HFF-Myc (cell line): ENCODE results near the gene SERPINA3.

Experiments used
- DNase-seq: peaks from one replicate; pipeline ENCODE4 v3.0.0-alpha.2; 2011; ENCODE audit warnings: low read depth; ENCODE audit errors: extremely low read depth
- H3K4me3 ChIP-seq: replicated peaks from 2 replicates; pipeline ENCODE4 v1.5.1; 2011; ENCODE audit warnings: low read depth, mild to moderate bottlenecking, control low read depth, low read length
- TF ChIP-seq, protein P1 (sequence below): IDR thresholded peaks from 2 replicates; pipeline ENCODE4 v1.5.1; 2012; ENCODE audit warnings: mild to moderate bottlenecking, low read depth, low read length, control low read depth; ENCODE audit errors: missing control alignments

The SERPINA3 gene

DNA sequence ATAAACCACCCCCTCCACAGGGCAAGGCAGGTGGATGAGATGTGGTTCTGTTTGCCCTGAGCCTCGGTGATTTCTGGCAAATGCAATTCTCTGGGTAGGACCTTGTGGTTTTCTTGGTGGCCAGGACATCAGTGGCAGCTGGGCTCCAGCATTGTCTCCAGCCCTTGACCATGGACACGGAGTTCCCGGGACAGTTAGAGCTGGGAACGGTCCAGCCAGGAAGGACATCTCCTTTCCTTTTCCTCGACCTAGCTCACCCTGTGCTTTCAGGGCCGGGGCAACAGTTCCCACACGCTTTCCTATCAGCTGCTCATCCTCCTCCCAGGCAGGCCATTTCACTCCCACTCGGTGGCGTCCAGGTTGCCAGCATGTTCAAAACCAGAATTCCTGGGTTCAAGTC is 41.8 kb upstream of the SERPINA3 start:
- no peak overlapping the region for H3K4me3 ChIP-seq
- no peak for DNase-seq
- TF ChIP-seq, protein P1, sequence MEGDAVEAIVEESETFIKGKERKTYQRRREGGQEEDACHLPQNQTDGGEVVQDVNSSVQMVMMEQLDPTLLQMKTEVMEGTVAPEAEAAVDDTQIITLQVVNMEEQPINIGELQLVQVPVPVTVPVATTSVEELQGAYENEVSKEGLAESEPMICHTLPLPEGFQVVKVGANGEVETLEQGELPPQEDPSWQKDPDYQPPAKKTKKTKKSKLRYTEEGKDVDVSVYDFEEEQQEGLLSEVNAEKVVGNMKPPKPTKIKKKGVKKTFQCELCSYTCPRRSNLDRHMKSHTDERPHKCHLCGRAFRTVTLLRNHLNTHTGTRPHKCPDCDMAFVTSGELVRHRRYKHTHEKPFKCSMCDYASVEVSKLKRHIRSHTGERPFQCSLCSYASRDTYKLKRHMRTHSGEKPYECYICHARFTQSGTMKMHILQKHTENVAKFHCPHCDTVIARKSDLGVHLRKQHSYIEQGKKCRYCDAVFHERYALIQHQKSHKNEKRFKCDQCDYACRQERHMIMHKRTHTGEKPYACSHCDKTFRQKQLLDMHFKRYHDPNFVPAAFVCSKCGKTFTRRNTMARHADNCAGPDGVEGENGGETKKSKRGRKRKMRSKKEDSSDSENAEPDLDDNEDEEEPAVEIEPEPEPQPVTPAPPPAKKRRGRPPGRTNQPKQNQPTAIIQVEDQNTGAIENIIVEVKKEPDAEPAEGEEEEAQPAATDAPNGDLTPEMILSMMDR: no peak

DNA sequence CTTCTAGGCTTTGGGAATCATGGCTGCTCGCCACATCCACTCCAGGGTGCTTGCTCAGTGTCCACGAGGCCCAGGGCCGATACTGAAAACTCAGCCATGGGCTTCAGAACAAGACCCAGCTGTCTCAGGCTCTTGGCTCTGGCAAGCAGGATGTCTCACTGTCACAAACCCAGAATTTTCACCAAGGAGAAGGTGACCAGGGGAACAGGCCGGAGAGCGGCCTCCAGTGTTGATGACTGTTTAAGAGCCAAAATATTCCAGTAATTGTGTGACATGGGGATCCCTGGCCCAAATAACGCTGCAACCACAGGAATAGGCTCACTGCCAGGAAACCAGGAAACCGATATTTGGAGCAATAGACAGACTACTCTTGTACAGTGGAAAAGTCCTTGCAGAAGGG is 40.8 kb upstream of the SERPINA3 start:
- TF ChIP-seq, protein P1: no peak
- no peak overlapping the region for H3K4me3 ChIP-seq
- no peak for DNase-seq

DNA sequence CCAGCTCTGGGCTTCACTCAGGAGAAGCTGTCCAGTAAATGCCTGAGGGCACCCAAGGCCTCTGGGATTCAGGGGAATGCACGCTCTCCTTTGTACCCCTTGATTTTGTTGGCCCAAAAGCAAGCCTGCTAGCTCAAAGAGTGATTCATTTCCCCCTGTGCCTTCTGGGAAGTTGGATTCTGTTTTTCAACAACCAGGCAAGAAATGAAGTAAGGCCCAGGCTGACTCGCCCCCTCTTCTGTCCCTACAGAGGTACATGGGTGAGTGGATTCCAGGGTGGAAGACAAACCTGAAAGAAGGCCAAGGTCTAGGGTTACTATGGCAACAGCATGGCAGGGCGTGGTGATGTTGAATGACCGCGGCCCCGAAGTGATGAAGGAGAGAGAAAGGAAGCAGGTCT is 40.2 kb upstream of the SERPINA3 start:
- DNase-seq: no peak
- TF ChIP-seq, protein P1: no peak

DNA sequence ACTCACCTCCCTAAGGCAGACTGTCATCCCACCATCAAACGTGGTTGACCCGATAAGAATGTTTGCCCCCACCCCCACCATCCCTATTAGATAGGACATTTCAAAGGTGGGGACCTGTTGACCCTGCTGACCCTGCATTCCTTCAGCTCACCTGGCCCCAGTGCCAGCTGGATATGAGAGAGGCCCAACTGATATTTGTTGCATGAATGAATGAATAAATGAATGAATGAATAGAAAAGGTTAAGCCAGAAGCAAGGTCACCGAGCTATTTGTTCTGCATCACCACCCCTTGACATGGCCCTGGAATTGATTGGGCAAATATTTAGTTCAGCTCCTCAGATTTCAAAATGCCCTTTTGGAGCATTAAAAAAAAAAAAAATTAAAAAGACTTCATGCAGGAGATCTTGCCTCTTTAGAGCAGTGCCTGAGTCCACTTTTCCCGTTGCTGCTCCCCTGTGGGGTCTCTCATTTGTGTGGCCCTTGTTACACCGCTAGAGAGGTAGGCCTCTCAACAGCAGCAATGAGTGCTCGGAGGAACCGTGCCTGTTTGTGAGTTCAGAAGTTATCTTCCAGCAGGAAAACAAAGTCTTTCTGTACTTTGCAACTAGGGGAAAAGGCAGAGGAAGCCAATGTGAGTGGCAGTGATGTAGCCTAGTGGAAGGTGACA is 39.4 kb upstream of the SERPINA3 start:
- H3K4me3 ChIP-seq: no peak overlapping the region
- DNase-seq: no peak
- TF ChIP-seq, protein P1: no peak

More for the DNA sequence above, 40.2 kb upstream of the SERPINA3 start:
- H3K4me3 ChIP-seq: no peak overlapping the region

DNA sequence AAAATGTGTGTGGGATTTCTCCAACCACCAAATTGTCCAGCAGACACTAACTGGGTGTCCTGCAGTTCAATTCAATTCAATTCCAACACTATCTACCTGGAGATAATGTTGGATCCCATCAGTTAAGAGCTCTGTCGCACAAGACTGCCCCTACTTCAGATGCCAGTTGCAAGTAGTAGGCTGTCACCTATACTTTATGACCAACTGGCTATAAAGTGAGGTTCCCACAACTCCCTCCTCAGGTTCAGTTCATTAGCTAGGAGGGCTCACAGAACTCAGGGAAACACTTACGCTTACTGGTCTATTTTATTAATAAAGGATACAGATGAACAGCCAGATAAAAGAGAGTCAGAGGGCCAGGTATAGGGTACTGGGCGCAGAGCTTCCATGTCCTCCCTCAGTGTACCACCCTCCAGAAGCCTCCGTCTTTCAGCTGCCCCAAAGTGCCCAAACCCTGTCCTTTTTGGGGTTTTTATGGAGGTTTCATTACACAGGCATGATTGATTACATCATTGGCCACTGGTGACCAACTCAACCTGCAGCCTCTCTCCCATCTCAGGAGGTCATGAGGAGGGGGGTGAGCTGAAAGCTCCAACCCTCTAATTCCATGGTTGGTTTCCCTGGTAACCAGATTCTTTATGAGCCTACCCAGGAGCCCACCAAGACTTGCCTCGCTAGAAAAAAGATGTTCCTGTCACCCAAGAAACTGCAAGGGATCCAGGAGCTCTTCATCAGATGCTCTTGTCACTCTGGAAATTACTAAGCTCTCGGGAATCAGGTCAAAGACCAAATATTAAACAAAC is 38.5 kb upstream of the SERPINA3 start:
- DNase-seq: no peak
- no peak overlapping the region for H3K4me3 ChIP-seq
- TF ChIP-seq, protein P1: no peak

DNA sequence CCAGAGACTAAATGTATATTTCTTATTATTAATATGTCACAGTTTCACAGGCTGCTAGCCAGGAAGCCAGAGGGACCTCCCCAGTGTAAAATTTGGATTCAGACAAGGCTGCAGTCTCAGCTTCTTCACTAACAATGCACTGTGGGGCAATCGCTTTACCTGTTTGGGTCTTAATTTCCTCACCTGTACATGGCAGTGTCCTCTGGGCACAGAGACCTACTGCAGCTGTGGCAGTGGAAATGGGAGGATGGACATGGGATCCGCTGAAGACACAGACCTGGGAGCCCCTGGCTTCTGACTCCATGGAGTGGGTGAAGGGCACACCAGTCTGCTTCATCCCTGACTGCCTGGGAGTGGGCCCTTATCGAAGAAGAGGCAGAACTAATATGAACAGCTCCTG is 37.9 kb upstream of the SERPINA3 start:
- no peak overlapping the region for H3K4me3 ChIP-seq
- no peak for DNase-seq
- TF ChIP-seq, protein P1: no peak
